CD14-positive monocyte (primary cell): ENCODE data around the gene ADAR. TPM values are rescaled to one million over a fixed set of nuclear protein-coding genes. Genes with fewer than 3 reads are reported as not detected.

ENCODE experiments used
- DNase-seq, 3 donors: peaks; one replicate each; pipeline ENCODE4 v3.0.0-alpha.2; 2011 to 2022
- H2AFZ ChIP-seq: 2 replicates; pipeline ENCODE4 v1.6.0; 2012; ENCODE audit warnings: mild to moderate bottlenecking, low read depth, low read length, inconsistent platforms; ENCODE audit not compliant: insufficient read depth, poor library complexity, severe bottlenecking
- H3K27ac ChIP-seq, 2 donors: 1 replicate in 1 of 2; 2 replicates in 1 of 2; pipeline ENCODE4 v1.5.1; 2012 to 2013; ENCODE audit warnings: low read length in 2 of 2, control low read depth in 1 of 2, inconsistent platforms in 1 of 2, low read depth in 1 of 2, mild to moderate bottlenecking in 1 of 2
- H3K27me3 ChIP-seq, 2 donors: one replicate each; pipeline versions ENCODE4 v1.6.0 to v1.6.1; 2011 to 2013; ENCODE audit warnings: low read length in 2 of 2; ENCODE audit not compliant: control insufficient read depth in 2 of 2, insufficient read depth in 2 of 2
- H3K36me3 ChIP-seq, 2 donors: replicated peaks in 1 of 2; 1 replicate in 1 of 2; 2 replicates in 1 of 2; pipeline versions ENCODE4 v1.5.1 to v1.6.1; 2012 to 2013; ENCODE audit warnings: low read length in 2 of 2, control low read depth in 1 of 2, inconsistent platforms in 1 of 2, mild to moderate bottlenecking in 1 of 2; ENCODE audit not compliant: insufficient read depth in 2 of 2, control insufficient read depth in 1 of 2
- H3K4me1 ChIP-seq, 2 donors: 1 replicate in 1 of 2; 2 replicates in 1 of 2; pipeline versions ENCODE4 v1.5.1 to v1.6.1; 2012 to 2013; ENCODE audit warnings: low read length in 2 of 2, control low read depth in 1 of 2, inconsistent platforms in 1 of 2, mild to moderate bottlenecking in 1 of 2, moderate library complexity in 1 of 2; ENCODE audit not compliant: insufficient read depth in 2 of 2, control insufficient read depth in 1 of 2
- H3K4me2 ChIP-seq: replicated peaks from 2 replicates; pipeline ENCODE3; 2012; ENCODE audit warnings: low read length, moderate library complexity, mild to moderate bottlenecking; ENCODE audit not compliant: poor library complexity, severe bottlenecking; ENCODE audit errors: extremely low read depth
- H3K4me3 ChIP-seq, 3 experiments: fragments of 200-600 bp in 1 of 3; sonication (generic) in 1 of 3; replicated peaks in 1 of 3; 1 replicate in 2 of 3; 2 replicates in 1 of 3; pipeline ENCODE4 v1.5.1; 2011 to 2013; ENCODE audit warnings: low read length in 3 of 3, mild to moderate bottlenecking in 3 of 3, control low read depth in 2 of 3, low read depth in 2 of 3, inconsistent platforms in 1 of 3, moderate library complexity in 1 of 3
- H3K79me2 ChIP-seq: 2 replicates; pipeline ENCODE4 v1.6.0; 2012; ENCODE audit warnings: mild to moderate bottlenecking, control low read depth, inconsistent platforms, low read length, moderate library complexity; ENCODE audit not compliant: insufficient read depth
- H3K9ac ChIP-seq: 2 replicates; pipeline ENCODE4 v1.6.0; 2017; ENCODE audit warnings: low read length, mild to moderate bottlenecking; ENCODE audit not compliant: insufficient read depth, poor library complexity, severe bottlenecking
- H3K9me3 ChIP-seq, 2 donors: replicated peaks in 1 of 2; 1 replicate in 1 of 2; 2 replicates in 1 of 2; pipeline versions ENCODE4 v1.5.1 to v1.6.1; 2012 to 2013; ENCODE audit warnings: low read length in 2 of 2, control low read depth in 1 of 2; ENCODE audit not compliant: control insufficient read depth in 1 of 2, insufficient read depth in 1 of 2
- H4K20me1 ChIP-seq: 2 replicates; pipeline ENCODE4 v1.6.0; 2012; ENCODE audit warnings: mild to moderate bottlenecking, low read length, control low read depth, moderate library complexity; ENCODE audit not compliant: insufficient read depth
- H3K27ac Mint-ChIP-seq, 7 donors: one replicate each; pipeline ENCODE4 v1.8.0; 2020; ENCODE audit warnings: mild to moderate bottlenecking in 7 of 7, mixed read lengths in 7 of 7, moderate library complexity in 6 of 7, inconsistent platforms in 2 of 7
- H3K27me3 Mint-ChIP-seq, 3 donors: one replicate each; pipeline ENCODE4 v1.8.0; 2021 to 2022; ENCODE audit warnings: low read depth in 3 of 3, mild to moderate bottlenecking in 3 of 3, mixed read lengths in 3 of 3, moderate library complexity in 3 of 3, inconsistent platforms in 1 of 3
- H3K36me3 Mint-ChIP-seq, 2 donors: one replicate each; pipeline ENCODE4 v1.8.0; 2020; ENCODE audit warnings: mixed read lengths in 2 of 2, inconsistent platforms in 1 of 2, mild to moderate bottlenecking in 1 of 2
- H3K4me1 Mint-ChIP-seq: one replicate; pipeline ENCODE4 v1.8.0; 2020; ENCODE audit warnings: mild to moderate bottlenecking, mixed read lengths
- H3K4me3 Mint-ChIP-seq, 2 donors: one replicate each; pipeline ENCODE4 v1.8.0; 2020; ENCODE audit warnings: mild to moderate bottlenecking in 2 of 2, mixed read lengths in 2 of 2, moderate library complexity in 1 of 2
- H3K9me3 Mint-ChIP-seq, 7 donors: one replicate each; pipeline ENCODE4 v1.8.0; 2020 to 2022; ENCODE audit warnings: mixed read lengths in 7 of 7, mild to moderate bottlenecking in 6 of 7, moderate library complexity in 6 of 7, inconsistent platforms in 2 of 7
- WGBS: methylation state at CpG from one replicate; pipeline ENCODE4 v1.1.5; 2013; ENCODE audit warnings: missing lambda C conversion rate; ENCODE audit not compliant: insufficient coverage; 5-methylcytosine and 5-hydroxymethylcytosine counted together
- intact Hi-C, 2 donors: fragments of 100-400 bp; cut with micrococcal nuclease; formaldehyde crosslinking; loops; one replicate each; pipeline versions ENCODE4 v1.15.0 to v1.15.1; 2023
- polyA plus RNA-seq, 3 donors: library from polyadenylated mRNA; depleted of rRNA in 1 of 3; unstranded in 2 of 3; stranded (reverse) in 1 of 3; fragments of 300-500 nt in 2 of 3; fragments of >200 nt in 1 of 3; fragmentation: Illumina TruSeq in 2 of 3; gene quantifications; 1 replicate in 2 of 3; 2 replicates in 1 of 3; pipeline ENCODE4 v1.2.3, GENCODE V29; 2012 to 2021
- TF ChIP-seq, protein P1 (sequence below): fragments of 200-600 bp; IDR thresholded peaks from one replicate; pipeline ENCODE4 v1.8.0; 2022; ENCODE audit warnings: antibody characterized with exemption, mild to moderate bottlenecking

The ADAR gene
- polyA plus RNA-seq, 3 donors: 57.3 to 100 (median 91.6) TPM

GRCh38 chr1:154575951-154576566 is 31.9 kb downstream of the ADAR start:
- no peak for DNase-seq
- Mint-ChIP-seq H3K36me3 (peaks cover 28 to 29% of the 10 kb centered on the region in 2 donors), H3K4me3 (no peak overlapping the region), H3K9me3 (peaks cover 0 to 2% (median 0%) of the 10 kb centered on the region in 7 donors), H3K27ac (peak overlapping the region in 1 of 7 donors; percentile 4), H3K27me3 (peaks cover 2 to 8% (median 3%) of the 10 kb centered on the region in 3 donors), H3K4me1 (no peaks in the 10 kb centered on the region)
- no peak overlapping the region for H3K27ac ChIP-seq
- TF ChIP-seq, protein P1, sequence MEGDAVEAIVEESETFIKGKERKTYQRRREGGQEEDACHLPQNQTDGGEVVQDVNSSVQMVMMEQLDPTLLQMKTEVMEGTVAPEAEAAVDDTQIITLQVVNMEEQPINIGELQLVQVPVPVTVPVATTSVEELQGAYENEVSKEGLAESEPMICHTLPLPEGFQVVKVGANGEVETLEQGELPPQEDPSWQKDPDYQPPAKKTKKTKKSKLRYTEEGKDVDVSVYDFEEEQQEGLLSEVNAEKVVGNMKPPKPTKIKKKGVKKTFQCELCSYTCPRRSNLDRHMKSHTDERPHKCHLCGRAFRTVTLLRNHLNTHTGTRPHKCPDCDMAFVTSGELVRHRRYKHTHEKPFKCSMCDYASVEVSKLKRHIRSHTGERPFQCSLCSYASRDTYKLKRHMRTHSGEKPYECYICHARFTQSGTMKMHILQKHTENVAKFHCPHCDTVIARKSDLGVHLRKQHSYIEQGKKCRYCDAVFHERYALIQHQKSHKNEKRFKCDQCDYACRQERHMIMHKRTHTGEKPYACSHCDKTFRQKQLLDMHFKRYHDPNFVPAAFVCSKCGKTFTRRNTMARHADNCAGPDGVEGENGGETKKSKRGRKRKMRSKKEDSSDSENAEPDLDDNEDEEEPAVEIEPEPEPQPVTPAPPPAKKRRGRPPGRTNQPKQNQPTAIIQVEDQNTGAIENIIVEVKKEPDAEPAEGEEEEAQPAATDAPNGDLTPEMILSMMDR: no peak
- no peaks in the 10 kb centered on the region for H3K79me2 ChIP-seq
- no peak overlapping the region for H3K9ac ChIP-seq
- WGBS: 94% methylated on average over 5 of the region's 8 CpGs
- peaks cover 45% of the 10 kb centered on the region for H4K20me1 ChIP-seq
- no peaks in the 10 kb centered on the region for H3K27me3 ChIP-seq
- H3K9me3 ChIP-seq: no peaks in the 10 kb centered on the region
- no peak overlapping the region for H3K4me3 ChIP-seq
- peaks cover 26 to 31% of the 10 kb centered on the region in 2 donors for H3K36me3 ChIP-seq
- intact Hi-C loops: no loop called here
- H3K4me1 ChIP-seq: no peaks in the 10 kb centered on the region
- H2AFZ ChIP-seq: no peak overlapping the region
- H3K4me2 ChIP-seq: no peak overlapping the region

GRCh38 chr1:154575147-154575927 is 32.6 kb downstream of the ADAR start:
- WGBS: 96% methylated on average over 9 of the region's 10 CpGs
- no peaks in the 10 kb centered on the region for H3K4me1 ChIP-seq
- no peak for DNase-seq
- Mint-ChIP-seq H3K36me3 (peaks cover 21 to 22% of the 10 kb centered on the region in 2 donors), H3K4me3 (no peak overlapping the region), H3K27me3 (peaks cover 2 to 8% (median 3%) of the 10 kb centered on the region in 3 donors), H3K4me1 (no peaks in the 10 kb centered on the region), H3K27ac (peak overlapping the region in 3 of 7 donors; percentile 14 to 38 (median 17)), H3K9me3 (peaks cover 0 to 2% (median 0%) of the 10 kb centered on the region in 7 donors)
- peaks cover 38% of the 10 kb centered on the region for H4K20me1 ChIP-seq
- intact Hi-C loops: no loop called here
- H3K4me2 ChIP-seq: no peak overlapping the region
- H2AFZ ChIP-seq: no peak overlapping the region
- H3K4me3 ChIP-seq: no peak overlapping the region
- TF ChIP-seq, protein P1: no peak
- H3K9ac ChIP-seq: no peak overlapping the region
- no peaks in the 10 kb centered on the region for H3K27me3 ChIP-seq
- no peaks in the 10 kb centered on the region for H3K9me3 ChIP-seq
- no peaks in the 10 kb centered on the region for H3K79me2 ChIP-seq
- no peak overlapping the region for H3K27ac ChIP-seq
- H3K36me3 ChIP-seq: peaks cover 19 to 23% of the 10 kb centered on the region in 2 donors
